Fibroblast of lung (primary cell): ENCODE data around the gene CLDN10.

Source experiments
- CTCF ChIP-seq, 2 donors: IDR thresholded peaks in 1 of 2; conservative IDR thresholded peaks in 1 of 2; 1 replicate in 1 of 2; 2 replicates in 1 of 2; pipeline ENCODE4 v1.5.1; 2011 to 2012; ENCODE audit warnings: low read length in 2 of 2, control low read depth in 1 of 2, inconsistent platforms in 1 of 2, low read depth in 1 of 2, mild to moderate bottlenecking in 1 of 2
- EZH2 ChIP-seq: IDR thresholded peaks from 2 replicates; pipeline ENCODE4 v1.5.1; 2012; ENCODE audit warnings: low read length, control low read depth, mild to moderate bottlenecking; ENCODE audit errors: missing control alignments

GRCh38 chr13:95605448-95606125, 53.1 kb downstream of the CLDN10 start:
- TF ChIP-seq CTCF (conservative IDR thresholded peaks at IDR 0.05 in 1 of 2, IDR thresholded peaks at IDR 0.05 in 1 of 2; ENCODE audit: low read depth in 1 of 2, low read length in 2 of 2) (no peak), EZH2 (no peak)
